ENCODE data around the gene TNFAIP8.

- TF ChIP-seq, protein P1, sequence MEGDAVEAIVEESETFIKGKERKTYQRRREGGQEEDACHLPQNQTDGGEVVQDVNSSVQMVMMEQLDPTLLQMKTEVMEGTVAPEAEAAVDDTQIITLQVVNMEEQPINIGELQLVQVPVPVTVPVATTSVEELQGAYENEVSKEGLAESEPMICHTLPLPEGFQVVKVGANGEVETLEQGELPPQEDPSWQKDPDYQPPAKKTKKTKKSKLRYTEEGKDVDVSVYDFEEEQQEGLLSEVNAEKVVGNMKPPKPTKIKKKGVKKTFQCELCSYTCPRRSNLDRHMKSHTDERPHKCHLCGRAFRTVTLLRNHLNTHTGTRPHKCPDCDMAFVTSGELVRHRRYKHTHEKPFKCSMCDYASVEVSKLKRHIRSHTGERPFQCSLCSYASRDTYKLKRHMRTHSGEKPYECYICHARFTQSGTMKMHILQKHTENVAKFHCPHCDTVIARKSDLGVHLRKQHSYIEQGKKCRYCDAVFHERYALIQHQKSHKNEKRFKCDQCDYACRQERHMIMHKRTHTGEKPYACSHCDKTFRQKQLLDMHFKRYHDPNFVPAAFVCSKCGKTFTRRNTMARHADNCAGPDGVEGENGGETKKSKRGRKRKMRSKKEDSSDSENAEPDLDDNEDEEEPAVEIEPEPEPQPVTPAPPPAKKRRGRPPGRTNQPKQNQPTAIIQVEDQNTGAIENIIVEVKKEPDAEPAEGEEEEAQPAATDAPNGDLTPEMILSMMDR (IDR thresholded peaks at IDR 0.05): no peak
- TF ChIP-seq POLR2A (IDR thresholded peaks at IDR 0.05): no peak
- TF ChIP-seq POLR2AphosphoS5 (IDR thresholded peaks at IDR 0.05): no peak
Observed at GRCh38 chr5:119393746-119394145, 37.9 kb downstream of the TNFAIP8 start.

All from stomach (tissue), 4 donors.